PC-3 (cell line): ENCODE data around the gene GATAD2A. TPM values are rescaled to one million over a fixed set of nuclear protein-coding genes. Genes with fewer than 3 reads are reported as not detected.

Experiments
- ATAC-seq: fragments of 200-7000 bp; cut with Tn5 transposase; 2 replicates; pipeline ENCODE4 v1.9.1; 2020; ENCODE audit warnings: mild to moderate bottlenecking, moderate library complexity
- BruUV-seq: library from RNA; stranded (reverse); fragments of 400-500 nt; replicated peaks from 2 replicates; lab custom pipeline; 2021; lab: Mats Ljungman, UMichigan
- CTCF ChIA-PET: fragments of 300-600 bp; sonication (Branson Sonifier 250); formaldehyde crosslinking; loops from one replicate; lab custom pipeline; 2022; ENCODE audit warnings: antibody characterized with exemption; lab: Charles Lee
- POLR2A ChIA-PET: fragments of 300-600 bp; sonication (Branson Sonifier 250); formaldehyde crosslinking; loops from one replicate; lab custom pipeline; 2022; ENCODE audit warnings: antibody characterized with exemption; ENCODE audit not compliant: unreplicated experiment; lab: Charles Lee
- DNase-seq: peaks from one replicate; pipeline ENCODE4 v3.0.0-alpha.2; 2015
- H2AFZ ChIP-seq: fragments of 300-600 bp; sonication (generic); 2 replicates; pipeline ENCODE4 v1.6.0; 2016; ENCODE audit warnings: antibody characterized with exemption, low read length
- H3F3A ChIP-seq: fragments of 300-600 bp; sonication (generic); one replicate; pipeline ENCODE4 v1.6.0; 2017; ENCODE audit warnings: antibody characterized with exemption, low read length, control low read depth, mild to moderate bottlenecking; ENCODE audit not compliant: unreplicated experiment
- H3K27ac ChIP-seq: fragments of 300-600 bp; sonication (generic); 2 replicates; pipeline ENCODE4 v1.5.1; 2016; ENCODE audit warnings: mild to moderate bottlenecking, low read length
- H3K27me3 ChIP-seq: fragments of 300-600 bp; sonication (generic); 2 replicates; pipeline ENCODE4 v1.6.1; 2016; ENCODE audit warnings: low read length, mixed read lengths
- H3K36me3 ChIP-seq: fragments of 300-600 bp; sonication (generic); 2 replicates; pipeline ENCODE4 v1.6.1; 2016; ENCODE audit warnings: low read depth, mixed run types, low read length, mixed read lengths
- H3K4me1 ChIP-seq: fragments of 300-600 bp; sonication (generic); 2 replicates; pipeline ENCODE4 v1.5.1; 2016; ENCODE audit warnings: low read length; ENCODE audit not compliant: insufficient read depth
- H3K4me2 ChIP-seq: fragments of 300-600 bp; sonication (generic); 2 replicates; pipeline ENCODE4 v1.6.0; 2016; ENCODE audit warnings: low read length
- H3K4me3 ChIP-seq: fragments of 300-600 bp; sonication (generic); 2 replicates; pipeline ENCODE4 v1.5.1; 2016; ENCODE audit warnings: mild to moderate bottlenecking, low read length, mixed read lengths
- H3K79me2 ChIP-seq: fragments of 300-600 bp; sonication (generic); 2 replicates; pipeline ENCODE4 v1.6.1; 2017; ENCODE audit warnings: low read length, mixed read lengths
- H3K9ac ChIP-seq: fragments of 300-600 bp; sonication (generic); 2 replicates; pipeline ENCODE4 v1.6.0; 2016; ENCODE audit warnings: mild to moderate bottlenecking, low read length
- H3K9me2 ChIP-seq: fragments of 300-600 bp; sonication (generic); replicated peaks from 2 replicates; pipeline ENCODE4 v1.6.1; 2016; ENCODE audit warnings: mixed run types, low read length, mixed read lengths
- H3K9me3 ChIP-seq: fragments of 300-600 bp; sonication (generic); 2 replicates; pipeline ENCODE4 v1.6.1; 2016; ENCODE audit warnings: low read length, mixed read lengths
- H4K20me1 ChIP-seq: fragments of 300-600 bp; sonication (generic); 2 replicates; pipeline ENCODE4 v1.6.1; 2016; ENCODE audit warnings: low read length, mixed read lengths
- CTCF ChIP-seq: fragments of 300-600 bp; sonication (generic); conservative IDR thresholded peaks from 2 replicates; pipeline ENCODE4 v1.5.1; 2017; ENCODE audit warnings: antibody characterized with exemption, low read depth, mild to moderate bottlenecking, low read length
- EZH2 ChIP-seq: fragments of 300-600 bp; sonication (generic); IDR thresholded peaks from one replicate; pipeline ENCODE4 v1.6.1; 2017; ENCODE audit warnings: antibody characterized with exemption, mild to moderate bottlenecking, low read length; ENCODE audit not compliant: unreplicated experiment
- EZH2phosphoT487 ChIP-seq: fragments of 300-600 bp; sonication (generic); IDR thresholded peaks from 2 replicates; pipeline ENCODE4 v1.6.1; 2018; ENCODE audit warnings: mild to moderate bottlenecking, antibody characterized with exemption, low read length, borderline replicate concordance
- intact Hi-C: fragments of 100-400 bp; cut with micrococcal nuclease; formaldehyde crosslinking; loops from 2 replicates; pipeline ENCODE4 v1.9.0; 2023
- total RNA-seq: library from RNA; depleted of rRNA; stranded (reverse); fragments of >200 nt; gene quantifications from 2 replicates; pipeline ENCODE4 v1.2.3, GENCODE V29; 2014

GATAD2A gene
- total RNA-seq, 1 experiment from 2014 or later: 104 TPM

DNA sequence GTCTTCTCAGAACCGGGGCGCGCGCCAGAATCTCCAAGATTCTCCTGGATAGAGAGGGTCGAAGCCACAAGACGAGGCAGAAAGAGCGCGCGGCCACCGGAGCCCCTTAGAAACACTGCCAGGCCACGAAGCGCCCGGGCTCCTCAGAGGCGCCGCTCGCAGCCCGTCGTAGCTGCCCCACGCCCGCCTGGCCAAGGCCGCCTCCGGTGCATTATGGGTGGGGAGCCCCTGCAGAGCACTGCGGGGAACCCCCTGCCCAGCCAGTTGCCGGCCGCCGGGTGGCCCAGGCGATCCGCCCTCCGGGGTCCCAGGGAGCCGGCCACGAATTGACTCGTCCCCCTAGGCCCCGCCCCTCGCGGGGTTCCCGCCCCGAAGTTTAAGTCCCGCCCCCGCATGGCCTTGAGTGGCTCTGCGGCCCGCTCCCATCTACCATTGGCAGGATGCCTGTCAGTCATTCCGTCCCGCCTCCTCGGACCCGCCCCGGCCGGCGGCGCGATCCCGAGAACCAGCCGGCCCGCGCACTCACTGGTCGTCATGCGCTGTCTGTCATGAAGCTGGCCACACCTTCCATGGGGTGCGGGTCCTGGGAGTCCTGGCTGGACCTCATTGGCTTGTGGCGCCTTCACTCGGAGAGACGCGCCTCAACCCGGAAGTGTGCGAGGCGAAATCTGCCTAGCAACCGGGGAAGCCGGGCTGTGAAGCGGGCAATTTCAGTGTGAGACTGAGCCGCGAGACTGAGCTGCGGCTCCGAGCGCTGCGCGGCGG lies 20.2 kb upstream of the GATAD2A start:
- Histone ChIP-seq H3K4me3 (peak overlapping the region; percentile 100), H3F3A (peaks cover 5% of the 10 kb centered on the region), H3K36me3 (no peaks in the 10 kb centered on the region), H3K9ac (peak overlapping the region; percentile 97), H3K27me3 (no peaks in the 10 kb centered on the region), H3K4me1 (peaks cover 29% of the 10 kb centered on the region), H3K9me2 (no peaks in the 10 kb centered on the region), H3K9me3 (no peaks in the 10 kb centered on the region), H4K20me1 (peaks cover 3% of the 10 kb centered on the region; the same call in 1 of the 2 replicates), H3K27ac (peak overlapping the region; percentile 14; the same call in 1 of the 2 replicates), H3K4me2 (peak overlapping the region; percentile 98), H3K79me2 (peaks cover 58% of the 10 kb centered on the region), H2AFZ (peak overlapping the region; percentile 82)
- ChIA-PET POLR2A (interaction anchor here (0.6 to 1.6 kb wide), 6 partner anchors 10 to 554 kb away, joined by 3 to 18 read pairs (median 6); partner anchors contain the start of genes GATAD2A and UPF1), CTCF (interaction anchor here (0.6 to 1.1 kb wide), 2 partner anchors 13 to 20 kb away, joined by 3 to 4 read pairs; partner anchors contain the start of gene GATAD2A)
- intact Hi-C loops: loop anchor here (1.0 kb wide), 2 partner anchors 18 to 20 kb away; partner anchors contain the start of gene GATAD2A
- ATAC-seq (peak; percentile 96), DNase-seq (peak; percentile 99)
- no TSS peak for BruUV-seq
- TF ChIP-seq CTCF (no peak), EZH2phosphoT487 (no peak), EZH2 (no peak)

- H3K27me3 ChIP-seq: no peaks in the 10 kb centered on the region
- H3K4me1 ChIP-seq: peaks cover 29% of the 10 kb centered on the region
- ATAC-seq (peak; percentile 11), DNase-seq (no peak)
- H3K36me3 ChIP-seq: no peaks in the 10 kb centered on the region
- peak overlapping the region; percentile 97 for H3K9ac ChIP-seq
- peak overlapping the region; percentile 98 for H3K4me2 ChIP-seq
- no peak for TF ChIP-seq EZH2
- TF ChIP-seq CTCF: peak; percentile 38
- no peaks in the 10 kb centered on the region for H3K9me3 ChIP-seq
- TSS peak; percentile 24 for BruUV-seq
- H3K79me2 ChIP-seq: peaks cover 66% of the 10 kb centered on the region
- H3F3A ChIP-seq: peaks cover 3% of the 10 kb centered on the region
- intact Hi-C loops: loop anchor here (1.0 kb wide), 2 partner anchors 19 kb away; partner anchors contain the start of gene GATAD2A
- CTCF ChIA-PET: interaction anchor here (1.1 kb wide), 1 partner anchor 19 kb away, joined by 4 read pairs; the partner anchor contains the start of gene GATAD2A
- H2AFZ ChIP-seq: peak overlapping the region; percentile 65; the same call in 1 of the 2 replicates
- peak overlapping the region; percentile 51 for H3K27ac ChIP-seq
- H4K20me1 ChIP-seq: peaks cover 6% of the 10 kb centered on the region; the same call in 1 of the 2 replicates
- no peaks in the 10 kb centered on the region for H3K9me2 ChIP-seq
- POLR2A ChIA-PET: interaction anchor here (0.6 to 1.6 kb wide), 4 partner anchors 11 to 104 kb away, joined by 3 to 18 read pairs (median 7); partner anchors contain the start of gene GATAD2A
- peak overlapping the region; percentile 100 for H3K4me3 ChIP-seq
Measured at GRCh38 chr19:19385896-19386869, 19.3 kb upstream of the GATAD2A start.
